NCI-H82 treated with DMSO at 0.1 percent for 48 hours (cell line): ENCODE measurements around the gene PACSIN2.
A peak's percentile ranks its signal among the peaks of the same experiment; 100 is the strongest.

ENCODE experiments used
- DNase-seq: peaks from one replicate; lab custom pipeline; 2025; ENCODE audit not compliant: unreplicated experiment; lab: John Stamatoyannopoulos, UW

PACSIN2 gene

GRCh38 chr22:42831712-42832111 is 183.2 kb downstream of the PACSIN2 start:
- DNase-seq: no peak

- no peak for DNase-seq
Measured at GRCh38 chr22:42830161-42830560, 184.8 kb downstream of the PACSIN2 start.

GRCh38 chr22:42829302-42829701 is 185.6 kb downstream of the PACSIN2 start:
- no peak for DNase-seq

GRCh38 chr22:42825796-42826195 is 189.2 kb downstream of the PACSIN2 start:
- no peak for DNase-seq

GRCh38 chr22:42821386-42821785 is 193.6 kb downstream of the PACSIN2 start:
- no peak for DNase-seq

GRCh38 chr22:42820045-42820763 is 194.7 kb downstream of the PACSIN2 start:
- peak; percentile 5 for DNase-seq
